Right atrium auricular region (tissue), 2 donors: ENCODE results near the gene ICE2. TPM values are rescaled to one million over a fixed set of nuclear protein-coding genes. Genes with fewer than 3 reads are reported as not detected.

Experiments
- DNase-seq: peaks from one replicate; pipeline ENCODE4 v3.0.0-alpha.2; 2019; ENCODE audit warnings: low spot score
- H3K27ac ChIP-seq, 2 donors: fragments of 200-600 bp; sonication (generic); 1 replicate in 1 of 2; 2 replicates in 1 of 2; pipeline ENCODE4 v1.5.1; 2016 to 2019
- H3K27me3 ChIP-seq, 2 donors: fragments of 200-600 bp; sonication (generic); one replicate each; pipeline versions ENCODE4 v1.5.1 to v1.6.0; 2017 to 2019
- H3K36me3 ChIP-seq: fragments of 200-600 bp; sonication (generic); one replicate; pipeline ENCODE4 v1.5.1; 2016
- H3K4me1 ChIP-seq, 2 donors: fragments of 200-600 bp; sonication (generic); one replicate each; pipeline versions ENCODE4 v1.5.1 to v1.6.0; 2017 to 2019
- H3K4me3 ChIP-seq, 2 donors: fragments of 200-600 bp; sonication (generic); 1 replicate in 1 of 2; 2 replicates in 1 of 2; pipeline ENCODE4 v1.5.1; 2017 to 2019; ENCODE audit warnings: mild to moderate bottlenecking in 1 of 2, moderate library complexity in 1 of 2
- H3K9me3 ChIP-seq, 2 donors: fragments of 200-600 bp; sonication (generic); one replicate each; pipeline ENCODE4 v1.5.1; 2019
- CTCF ChIP-seq, 2 donors: fragments of 200-600 bp; sonication (generic); IDR thresholded peaks; one replicate each; pipeline ENCODE4 v1.5.1; 2019; ENCODE audit warnings: antibody characterized with exemption in 2 of 2
- total RNA-seq, 2 donors: library from RNA; depleted of rRNA; stranded (reverse); fragments of >200 nt; gene quantifications; one replicate each; pipeline ENCODE4 v1.1.0, GENCODE V29; 2016

ICE2 gene
- total RNA-seq, 2 donors from 2014 or later: 10.6 to 12.6 TPM

DNA sequence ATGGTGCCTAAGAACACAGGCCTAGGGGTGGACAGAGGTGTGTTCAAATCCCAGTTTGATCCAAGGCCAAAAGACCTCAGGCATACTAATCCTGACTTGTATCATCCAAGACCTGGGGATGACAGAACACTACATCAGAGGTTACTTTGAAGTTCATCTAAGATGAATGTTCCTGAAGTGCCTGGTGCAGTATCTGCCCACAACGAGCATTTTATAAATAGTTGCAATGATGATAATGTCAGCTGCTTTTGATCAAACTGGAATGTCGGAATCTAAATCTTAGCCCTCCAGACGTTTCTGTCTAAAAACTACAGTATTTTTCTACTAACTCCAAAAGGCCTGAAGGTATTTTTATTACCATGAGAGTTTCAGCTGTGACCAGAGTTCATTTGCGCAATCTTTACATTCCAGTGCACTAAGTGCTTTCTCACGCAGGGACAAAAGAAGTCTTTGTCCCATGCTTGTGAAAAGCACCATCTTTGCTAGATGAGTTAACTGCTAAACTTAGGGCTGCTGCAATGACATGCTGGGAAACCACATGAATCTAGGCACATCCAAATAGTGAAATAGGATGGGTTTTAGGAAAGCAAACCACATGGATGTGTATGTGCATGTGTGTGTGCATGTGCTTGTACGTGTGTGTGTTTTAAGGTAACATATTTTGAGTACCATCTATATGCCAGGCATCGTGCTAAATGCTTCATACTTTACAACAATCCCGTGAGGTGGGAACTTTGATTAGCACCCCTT lies 99.2 kb downstream of the ICE2 start:
- no peak overlapping the region for H3K4me3 ChIP-seq
- H3K36me3 ChIP-seq: peaks cover 47% of the 10 kb centered on the region
- peak overlapping the region; percentile 33 to 37 for H3K27ac ChIP-seq
- TF ChIP-seq CTCF (IDR thresholded peaks at IDR 0.05): no peak
- H3K9me3 ChIP-seq: no peaks in the 10 kb centered on the region
- no peak for DNase-seq
- H3K27me3 ChIP-seq: no peaks in the 10 kb centered on the region
- peaks cover 0 to 67% of the 10 kb centered on the region in 2 donors for H3K4me1 ChIP-seq

DNA sequence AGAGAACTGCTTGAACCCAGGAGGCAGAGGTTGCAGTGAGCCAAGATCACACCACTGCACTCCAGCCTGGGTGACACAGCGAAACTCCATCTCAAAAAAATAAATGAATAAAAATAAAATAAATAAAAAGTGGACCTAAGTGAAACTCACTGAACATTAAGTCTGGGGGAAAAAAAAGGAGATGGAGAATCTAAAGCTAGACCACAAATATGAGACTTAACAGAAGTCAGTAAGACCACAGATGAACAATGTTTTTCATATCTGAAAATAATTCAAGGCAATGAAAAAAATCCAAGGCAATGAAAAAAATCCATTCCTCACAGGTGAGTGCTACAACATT lies 99.8 kb downstream of the ICE2 start:
- H3K4me1 ChIP-seq: peaks cover 0 to 67% of the 10 kb centered on the region in 2 donors

DNA sequence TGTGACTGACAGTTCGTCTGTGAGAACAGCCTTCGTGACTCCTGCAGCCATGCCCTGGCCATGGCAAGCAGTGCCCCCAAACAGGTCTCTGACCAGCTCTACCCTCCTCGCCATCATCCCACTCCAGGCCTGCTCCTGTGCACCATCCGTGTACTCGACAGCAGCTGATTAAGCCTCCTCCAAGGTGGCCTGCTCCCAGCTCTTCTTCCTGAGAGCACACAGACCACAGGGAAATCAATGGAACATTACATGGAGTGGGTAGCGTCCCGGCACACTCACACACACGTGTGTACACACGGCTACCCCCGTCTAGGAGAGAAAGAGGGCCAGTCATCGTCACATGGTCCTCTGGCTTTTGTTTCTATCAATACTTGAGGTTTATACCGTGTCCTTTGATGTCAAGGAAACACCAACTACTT lies 102.3 kb downstream of the ICE2 start:
- H3K27me3 ChIP-seq: no peaks in the 10 kb centered on the region
- no peak overlapping the region for H3K4me3 ChIP-seq
- H3K27ac ChIP-seq: peak overlapping the region in 1 of 2 donors; percentile 32
- H3K4me1 ChIP-seq: peaks cover 0 to 73% of the 10 kb centered on the region in 2 donors
- DNase-seq: no peak
- no peak for TF ChIP-seq CTCF (IDR thresholded peaks at IDR 0.05)
- H3K9me3 ChIP-seq: no peaks in the 10 kb centered on the region
- H3K36me3 ChIP-seq: peaks cover 28% of the 10 kb centered on the region

More for the DNA sequence above, 99.8 kb downstream of the ICE2 start:
- Histone ChIP-seq H3K4me3 (no peak overlapping the region), H3K36me3 (peaks cover 41% of the 10 kb centered on the region), H3K9me3 (no peaks in the 10 kb centered on the region), H3K27ac (peak overlapping the region; percentile 33 to 37), H3K27me3 (no peaks in the 10 kb centered on the region)
- TF ChIP-seq CTCF (IDR thresholded peaks at IDR 0.05): no peak
- no peak for DNase-seq

DNA sequence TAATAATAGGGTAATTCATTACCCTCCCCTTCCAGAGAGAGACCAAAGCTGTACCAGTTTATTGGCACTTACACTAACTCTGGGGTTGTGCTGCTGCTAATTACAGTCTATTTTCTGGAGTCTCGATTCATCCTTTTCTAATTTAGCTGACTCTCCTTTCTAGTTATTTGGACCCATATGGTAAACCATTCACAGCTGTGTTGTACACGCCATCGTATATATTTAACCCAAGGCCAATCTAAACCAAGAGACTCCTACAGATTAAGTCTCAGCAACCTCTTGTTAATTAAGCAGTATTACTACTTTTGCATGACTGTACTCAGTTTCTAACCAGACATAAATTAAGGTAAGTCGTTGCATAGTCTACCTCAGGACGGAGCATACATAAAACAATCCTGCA lies 103.6 kb downstream of the ICE2 start:
- H3K4me3 ChIP-seq: no peak overlapping the region

DNA sequence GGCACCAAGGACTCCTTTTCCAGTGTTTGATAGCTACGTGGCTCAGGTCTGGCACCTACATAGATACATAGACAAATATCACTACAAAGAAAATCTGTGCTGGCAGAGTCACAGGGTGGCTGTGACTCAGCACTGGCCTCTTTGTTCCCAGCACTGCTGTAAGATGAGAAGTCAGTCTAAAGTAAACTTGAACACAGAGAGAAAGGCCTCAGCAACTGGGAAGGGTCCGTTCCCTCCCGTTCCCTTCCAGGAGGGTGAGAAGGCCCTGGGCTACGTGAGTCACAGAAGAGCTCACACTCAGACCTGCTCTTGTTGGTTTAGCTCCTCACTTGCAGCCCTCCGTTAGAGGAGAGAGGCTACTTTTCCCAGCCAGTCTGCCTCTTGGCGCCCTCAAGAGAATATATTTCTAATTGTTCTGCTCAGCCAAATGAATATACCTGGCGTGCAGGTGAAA lies 104.3 kb downstream of the ICE2 start:
- Histone ChIP-seq H3K9me3 (no peaks in the 10 kb centered on the region), H3K27me3 (no peaks in the 10 kb centered on the region), H3K27ac (peak overlapping the region; percentile 79 to 80), H3K4me1 (peaks cover 0 to 84% of the 10 kb centered on the region in 2 donors), H3K4me3 (no peak overlapping the region), H3K36me3 (peaks cover 20% of the 10 kb centered on the region)
- no peak for TF ChIP-seq CTCF (IDR thresholded peaks at IDR 0.05)
- DNase-seq: peak; percentile 83

More for the DNA sequence above, 103.6 kb downstream of the ICE2 start:
- Histone ChIP-seq H3K36me3 (peaks cover 20% of the 10 kb centered on the region), H3K27me3 (no peaks in the 10 kb centered on the region), H3K9me3 (no peaks in the 10 kb centered on the region), H3K27ac (peak overlapping the region; percentile 79 to 80), H3K4me1 (peaks cover 0 to 87% of the 10 kb centered on the region in 2 donors)
- no peak for DNase-seq
- TF ChIP-seq CTCF (IDR thresholded peaks at IDR 0.05): no peak
